ENCODE results near the gene GNG4. TPM values are rescaled to one million over a fixed set of nuclear protein-coding genes. Genes with fewer than 3 reads are reported as not detected.

The GNG4 gene
- total RNA-seq, 4 donors from 2014 or later: 1.1 to 6.3 (median 4.6) TPM

- WGBS, 2 donors: 63 to 97% methylated on average over 2 to 6 of the region's 7 CpGs
These were observed 35.1 kb downstream of the GNG4 start for GRCh38 chr1:235614442-235614954.

GRCh38 chr1:235613602-235614001 is 36.0 kb downstream of the GNG4 start:
- no peaks in the 10 kb centered on the region for H3K27me3 ChIP-seq
- peak overlapping the region in 1 of 4 donors; percentile 13 for H3K27ac ChIP-seq
- peaks cover 0 to 19% (median 0%) of the 10 kb centered on the region in 3 donors for H3K4me1 ChIP-seq
- intact Hi-C loops (cut with DNase I): no loop called here
- WGBS, 2 donors: 43 to 68% methylated on average over 2 of the region's 2 CpGs
- TF ChIP-seq POLR2A (IDR thresholded peaks at IDR 0.05) (no peak), CTCF (IDR thresholded peaks at IDR 0.05) (no peak)
- no peak for DNase-seq
- no peaks in the 10 kb centered on the region for H3K36me3 ChIP-seq
- H3K9me3 ChIP-seq: no peaks in the 10 kb centered on the region
- H3K4me3 ChIP-seq: no peak overlapping the region

More at GRCh38 chr1:235614442-235614954, 35.1 kb downstream of the GNG4 start:
- Histone ChIP-seq H3K36me3 (no peaks in the 10 kb centered on the region), H3K27ac (no peak overlapping the region), H3K27me3 (no peaks in the 10 kb centered on the region), H3K4me1 (peaks cover 0 to 15% (median 0%) of the 10 kb centered on the region in 3 donors), H3K4me3 (no peak overlapping the region), H3K9me3 (no peaks in the 10 kb centered on the region)
- intact Hi-C loops (cut with DNase I): no loop called here
- no peak for DNase-seq
- TF ChIP-seq CTCF (IDR thresholded peaks at IDR 0.05): no peak
- no peak for TF ChIP-seq POLR2A (IDR thresholded peaks at IDR 0.05)

- TF ChIP-seq POLR2A (IDR thresholded peaks at IDR 0.05) (no peak), CTCF (IDR thresholded peaks at IDR 0.05) (no peak)
- WGBS, 2 donors: 62 to 71% methylated on average over 1 to 3 of the region's 3 CpGs
- intact Hi-C loops (cut with DNase I): no loop called here
- Histone ChIP-seq H3K27ac (peak overlapping the region in 1 of 4 donors; percentile 13), H3K4me1 (peaks cover 0 to 23% (median 0%) of the 10 kb centered on the region in 3 donors), H3K36me3 (no peaks in the 10 kb centered on the region), H3K9me3 (no peaks in the 10 kb centered on the region), H3K4me3 (no peak overlapping the region), H3K27me3 (no peaks in the 10 kb centered on the region)
- no peak for DNase-seq
These were observed 36.8 kb downstream of the GNG4 start for GRCh38 chr1:235612761-235613160.

- H3K4me3 ChIP-seq: no peak overlapping the region
- no peaks in the 10 kb centered on the region for H3K9me3 ChIP-seq
- no peak overlapping the region for H3K27ac ChIP-seq
- intact Hi-C loops (cut with DNase I): no loop called here
- WGBS, 2 donors: 77 to 83% methylated on average over 6 of the region's 6 CpGs
- H3K27me3 ChIP-seq: no peaks in the 10 kb centered on the region
- DNase-seq: no peak
- H3K4me1 ChIP-seq: peaks cover 0 to 23% (median 0%) of the 10 kb centered on the region in 3 donors
- H3K36me3 ChIP-seq: no peaks in the 10 kb centered on the region
- no peak for TF ChIP-seq CTCF (IDR thresholded peaks at IDR 0.05)
- no peak for TF ChIP-seq POLR2A (IDR thresholded peaks at IDR 0.05)
These were observed 39.4 kb downstream of the GNG4 start for GRCh38 chr1:235610157-235610556.

- DNase-seq: no peak
- WGBS, 2 donors: 27 to 32% methylated on average over 3 of the region's 3 CpGs
- intact Hi-C loops (cut with DNase I): no loop called here
These were observed 41.3 kb downstream of the GNG4 start for GRCh38 chr1:235608278-235608677.

More at GRCh38 chr1:235608278-235608677, 41.3 kb downstream of the GNG4 start:
- H3K36me3 ChIP-seq: no peaks in the 10 kb centered on the region
- peak overlapping the region in 2 of 4 donors; percentile 33 to 64 for H3K27ac ChIP-seq
- H3K4me1 ChIP-seq: peaks cover 0 to 18% (median 0%) of the 10 kb centered on the region in 3 donors
- H3K4me3 ChIP-seq: no peak overlapping the region
- H3K27me3 ChIP-seq: no peaks in the 10 kb centered on the region
- no peaks in the 10 kb centered on the region for H3K9me3 ChIP-seq
- no peak for TF ChIP-seq CTCF (IDR thresholded peaks at IDR 0.05)
- TF ChIP-seq POLR2A (IDR thresholded peaks at IDR 0.05): no peak

Data from esophagus squamous epithelium (tissue), 5 donors.